ENCODE data around the gene PROX2. TPM values are rescaled to one million over a fixed set of nuclear protein-coding genes. Genes with fewer than 3 reads are reported as not detected.

Gene PROX2
- total RNA-seq, 1 donor from 2014 or later = not detected

DNA sequence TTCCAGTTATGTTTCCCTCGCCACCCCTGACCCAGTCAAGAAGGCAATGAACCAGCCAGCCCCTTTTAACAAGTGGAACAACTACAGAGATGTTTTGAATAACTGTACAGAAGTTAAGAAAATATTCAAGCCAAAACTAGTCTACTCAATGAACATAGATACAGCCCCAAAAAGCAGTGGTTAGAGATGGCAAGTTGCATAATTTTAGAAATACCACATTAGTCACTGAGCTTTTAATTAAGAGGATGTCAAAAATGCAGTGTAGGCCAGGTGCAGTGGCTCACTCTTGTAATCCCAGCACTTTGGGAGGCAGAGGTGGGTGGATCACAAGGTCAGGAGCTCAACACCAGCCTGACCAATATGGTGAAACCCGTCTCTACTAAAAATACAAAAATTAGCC is 27.2 kb downstream of the PROX2 start:
- peaks cover 72% of the 10 kb centered on the region for H3K4me1 Mint-ChIP-seq (ENCODE audit: unreplicated experiment)
- no peak for DNase-seq (ENCODE audit: extremely low spot score, unreplicated experiment)
- no peaks in the 10 kb centered on the region for H3K9me3 Mint-ChIP-seq (ENCODE audit: unreplicated experiment)
- no peak overlapping the region for H3K4me3 Mint-ChIP-seq (ENCODE audit: unreplicated experiment)
- peaks cover 2% of the 10 kb centered on the region for H3K36me3 Mint-ChIP-seq (ENCODE audit: unreplicated experiment)
- H3K27ac Mint-ChIP-seq (ENCODE audit: unreplicated experiment) = no peak overlapping the region
- H3K27me3 Mint-ChIP-seq (ENCODE audit: unreplicated experiment) = no peaks in the 10 kb centered on the region
- no peak for TF ChIP-seq CTCF (IDR thresholded peaks at IDR 0.05)

- Mint-ChIP-seq H3K4me1 (ENCODE audit: unreplicated experiment) (peaks cover 69% of the 10 kb centered on the region), H3K36me3 (ENCODE audit: unreplicated experiment) (peaks cover 2% of the 10 kb centered on the region), H3K4me3 (ENCODE audit: unreplicated experiment) (no peak overlapping the region), H3K9me3 (ENCODE audit: unreplicated experiment) (no peaks in the 10 kb centered on the region), H3K27me3 (ENCODE audit: unreplicated experiment) (no peaks in the 10 kb centered on the region), H3K27ac (ENCODE audit: unreplicated experiment) (peak overlapping the region; percentile 85)
- no peak for DNase-seq (ENCODE audit: extremely low spot score, unreplicated experiment)
- TF ChIP-seq CTCF (IDR thresholded peaks at IDR 0.05) = no peak
Observed at GRCh38 chr14:74846968-74847665, 28.8 kb downstream of the PROX2 start.

- no peak for TF ChIP-seq CTCF (IDR thresholded peaks at IDR 0.05)
- H3K4me1 Mint-ChIP-seq (ENCODE audit: unreplicated experiment) = peaks cover 70% of the 10 kb centered on the region
- H3K27me3 Mint-ChIP-seq (ENCODE audit: unreplicated experiment) = no peaks in the 10 kb centered on the region
- no peaks in the 10 kb centered on the region for H3K9me3 Mint-ChIP-seq (ENCODE audit: unreplicated experiment)
- peak overlapping the region; percentile 85 for H3K27ac Mint-ChIP-seq (ENCODE audit: unreplicated experiment)
- no peak for DNase-seq (ENCODE audit: extremely low spot score, unreplicated experiment)
- peaks cover 4% of the 10 kb centered on the region for H3K36me3 Mint-ChIP-seq (ENCODE audit: unreplicated experiment)
- H3K4me3 Mint-ChIP-seq (ENCODE audit: unreplicated experiment) = peak overlapping the region; percentile 26
Observed at GRCh38 chr14:74846168-74846567, 29.8 kb downstream of the PROX2 start.

- H3K36me3 Mint-ChIP-seq (ENCODE audit: unreplicated experiment) = peaks cover 18% of the 10 kb centered on the region
- peaks cover 65% of the 10 kb centered on the region for H3K4me1 Mint-ChIP-seq (ENCODE audit: unreplicated experiment)
- peak overlapping the region; percentile 80 for H3K27ac Mint-ChIP-seq (ENCODE audit: unreplicated experiment)
- no peaks in the 10 kb centered on the region for H3K27me3 Mint-ChIP-seq (ENCODE audit: unreplicated experiment)
- DNase-seq (ENCODE audit: extremely low spot score, unreplicated experiment) = no peak
- no peaks in the 10 kb centered on the region for H3K9me3 Mint-ChIP-seq (ENCODE audit: unreplicated experiment)
- no peak overlapping the region for H3K4me3 Mint-ChIP-seq (ENCODE audit: unreplicated experiment)
- TF ChIP-seq CTCF (IDR thresholded peaks at IDR 0.05) = peak; percentile 46
Observed at GRCh38 chr14:74843653-74844052, 32.3 kb downstream of the PROX2 start.

DNA sequence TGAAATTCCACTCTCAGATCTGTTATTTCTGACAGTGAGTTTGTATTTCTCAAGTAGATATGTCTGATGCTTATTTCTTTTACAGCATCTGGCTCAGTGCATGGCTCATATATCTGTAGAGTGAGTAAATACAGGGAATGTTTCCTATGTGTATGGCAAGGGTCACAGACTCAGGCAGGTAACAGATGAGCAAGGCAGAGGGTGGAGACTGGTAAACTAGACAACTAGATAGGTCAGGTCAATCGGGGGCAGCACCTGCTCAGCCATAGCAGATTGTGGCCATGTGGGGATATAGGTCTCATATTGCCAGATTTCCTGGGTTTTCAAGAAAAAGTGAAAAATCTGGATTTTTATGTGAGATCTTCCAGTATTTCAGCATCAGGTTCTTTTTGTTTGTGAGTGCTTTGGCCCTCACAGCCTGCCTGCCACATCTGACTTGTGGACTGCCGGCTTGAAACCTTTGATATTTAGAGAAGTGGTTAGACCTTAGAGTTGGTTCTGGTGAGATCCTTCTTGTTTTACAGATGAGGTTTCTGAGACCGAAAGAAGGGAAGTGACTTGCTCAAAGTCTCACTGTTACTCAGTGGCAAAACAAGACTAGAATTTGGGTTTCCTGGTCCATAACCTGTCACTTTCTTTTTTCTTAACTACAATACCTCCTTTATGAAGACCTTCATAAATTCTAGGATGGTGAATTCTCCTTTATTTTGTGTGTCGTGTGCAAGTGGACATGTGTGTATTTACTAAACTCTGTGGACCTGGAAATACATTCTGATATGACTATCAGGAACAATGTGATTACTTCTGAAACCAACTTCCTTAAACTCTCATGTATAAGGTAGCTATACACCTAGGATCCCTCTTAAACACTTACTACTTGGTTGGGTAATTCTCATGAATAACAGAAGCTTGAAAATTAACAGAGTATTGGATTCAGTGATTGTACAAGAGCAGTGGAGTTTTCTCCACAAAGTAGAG is 34.4 kb downstream of the PROX2 start:
- TF ChIP-seq CTCF (IDR thresholded peaks at IDR 0.05) = no peak
- no peak overlapping the region for H3K4me3 Mint-ChIP-seq (ENCODE audit: unreplicated experiment)
- H3K36me3 Mint-ChIP-seq (ENCODE audit: unreplicated experiment) = peaks cover 16% of the 10 kb centered on the region
- H3K27me3 Mint-ChIP-seq (ENCODE audit: unreplicated experiment) = no peaks in the 10 kb centered on the region
- no peak overlapping the region for H3K27ac Mint-ChIP-seq (ENCODE audit: unreplicated experiment)
- DNase-seq (ENCODE audit: extremely low spot score, unreplicated experiment) = no peak
- H3K4me1 Mint-ChIP-seq (ENCODE audit: unreplicated experiment) = peaks cover 66% of the 10 kb centered on the region
- H3K9me3 Mint-ChIP-seq (ENCODE audit: unreplicated experiment) = no peaks in the 10 kb centered on the region
